Right renal cortex interstitium (tissue), 3 donors: ENCODE data around the gene CEP57. TPM values are rescaled to one million over a fixed set of nuclear protein-coding genes. Genes with fewer than 3 reads are reported as not detected.
A peak's percentile ranks its signal among the peaks of the same experiment; 100 is the strongest.
"Not testable (repeated sequence)": the region's sequence is repeated elsewhere in the genome, so short reads cannot be mapped to it uniquely, and the experiment has no call there.

ENCODE experiments used
- DNase-seq, 3 donors: peaks; one replicate each; pipeline ENCODE4 v3.0.0-alpha.2; 2013; ENCODE audit warnings: low read depth in 3 of 3, low spot score in 2 of 3
- polyA plus RNA-seq, 3 donors: library from polyadenylated mRNA; unstranded; fragments of 120-200 nt; gene quantifications; one replicate each; pipeline ENCODE4 v1.2.1, GENCODE V29; 2013; ENCODE audit not compliant: insufficient read length in 3 of 3

CEP57 gene
- polyA plus RNA-seq, 3 donors, result 78.6 to 88.6 (median 87.3) TPM

- no peak for DNase-seq
These were observed 5.5 kb downstream of the CEP57 start for GRCh38 chr11:95795627-95796295.

- peak in 1 of 3 donors; percentile 23 for DNase-seq
These were observed 6.2 kb downstream of the CEP57 start for GRCh38 chr11:95796501-95796900.

GRCh38 chr11:95799546-95799945, 9.2 kb downstream of the CEP57 start:
- DNase-seq, result no peak

- DNase-seq, result no peak
These were observed 10.1 kb downstream of the CEP57 start for GRCh38 chr11:95800438-95800837.

- no peak for DNase-seq
These were observed 12.5 kb downstream of the CEP57 start for GRCh38 chr11:95802806-95803205.

- no peak for DNase-seq
These were observed 13.7 kb downstream of the CEP57 start for GRCh38 chr11:95803973-95804372.

- no peak for DNase-seq
These were observed 15.6 kb downstream of the CEP57 start for GRCh38 chr11:95805869-95806268.

- not testable (repeated sequence) for DNase-seq
These were observed 16.2 kb downstream of the CEP57 start for GRCh38 chr11:95806464-95806863.

GRCh38 chr11:95811052-95811451, 20.8 kb downstream of the CEP57 start:
- not testable (repeated sequence) for DNase-seq

GRCh38 chr11:95816037-95816436, 25.7 kb downstream of the CEP57 start:
- no peak for DNase-seq

- DNase-seq, result no peak
These were observed 31.3 kb downstream of the CEP57 start for GRCh38 chr11:95821640-95822039.

- no peak for DNase-seq
These were observed 37.4 kb downstream of the CEP57 start for GRCh38 chr11:95827696-95828095.

- DNase-seq, result no peak
These were observed 39.4 kb downstream of the CEP57 start for GRCh38 chr11:95829580-95830259.

GRCh38 chr11:95831198-95831883, 41.0 kb downstream of the CEP57 start:
- no peak for DNase-seq

- DNase-seq, result no peak
These were observed 42.5 kb downstream of the CEP57 start for GRCh38 chr11:95832763-95833162.

GRCh38 chr11:95833378-95833777, 43.1 kb downstream of the CEP57 start:
- no peak for DNase-seq

- no peak for DNase-seq
These were observed 45.1 kb downstream of the CEP57 start for GRCh38 chr11:95835351-95835750.

GRCh38 chr11:95835768-95836488, 45.6 kb downstream of the CEP57 start:
- peak; percentile 51 to 57 (median 51) for DNase-seq

GRCh38 chr11:95845167-95845566, 54.9 kb downstream of the CEP57 start:
- no peak for DNase-seq

GRCh38 chr11:95849087-95849825, 59.0 kb downstream of the CEP57 start:
- DNase-seq, result no peak
